Endothelial cell of umbilical vein (primary cell): ENCODE results near the gene SCAPER. TPM values are rescaled to one million over a fixed set of nuclear protein-coding genes. Genes with fewer than 3 reads are reported as not detected.

ENCODE experiments used
- BruUV-seq: library from RNA; stranded (reverse); fragments of 400-500 nt; replicated peaks from 2 replicates; lab custom pipeline; 2021; lab: Mats Ljungman, UMichigan
- CTCF ChIA-PET: fragments of 300-600, 350-600 bp; sonication (Branson Sonifier 250); formaldehyde crosslinking; loops from one replicate; lab custom pipeline; 2021; ENCODE audit warnings: antibody characterized with exemption, inconsistent platforms; lab: Charles Lee
- POLR2A ChIA-PET: fragments of 300-600, 350-600 bp; sonication (Branson Sonifier 250); formaldehyde crosslinking; loops from one replicate; lab custom pipeline; 2021; ENCODE audit warnings: antibody characterized with exemption, inconsistent platforms; lab: Charles Lee
- DNase-seq: peaks from one replicate; pipeline ENCODE4 v3.0.0-alpha.2; 2011; ENCODE audit warnings: low read depth, low spot score
- FAIRE-seq: peaks from 2 replicates; lab custom pipeline; 2011; peaks lifted over from hg19 to GRCh38; lab: Jason Lieb, UNC
- H2AFZ ChIP-seq: 2 replicates; pipeline ENCODE4 v1.6.0; 2012; ENCODE audit warnings: low read depth, low read length, control low read depth, inconsistent platforms
- H3K27ac ChIP-seq: 2 replicates; pipeline ENCODE4 v1.5.1; 2011; ENCODE audit warnings: low read depth, mild to moderate bottlenecking, control low read depth, low read length, moderate library complexity; ENCODE audit not compliant: insufficient read depth
- H3K27me3 ChIP-seq, 2 experiments: 2 replicates each; pipeline versions ENCODE4 v1.6.0 to v1.6.1; 2011; ENCODE audit warnings: low read length in 2 of 2, mixed read lengths in 1 of 2; ENCODE audit not compliant: control insufficient read depth in 2 of 2, insufficient read depth in 2 of 2
- H3K36me3 ChIP-seq, 2 experiments: 2 replicates in 1 of 2; 3 replicates in 1 of 2; pipeline ENCODE4 v1.5.1; 2011; ENCODE audit warnings: low read length in 2 of 2, mild to moderate bottlenecking in 1 of 2, moderate library complexity in 1 of 2; ENCODE audit not compliant: control insufficient read depth in 2 of 2, insufficient read depth in 2 of 2; ENCODE audit errors: extremely low read depth in 1 of 2
- H3K4me1 ChIP-seq: 3 replicates; pipeline ENCODE4 v1.5.1; 2011; ENCODE audit warnings: mild to moderate bottlenecking, low read length; ENCODE audit not compliant: control insufficient read depth, insufficient read depth; ENCODE audit errors: extremely low read depth
- H3K4me2 ChIP-seq: 2 replicates; pipeline ENCODE4 v1.6.1; 2011; ENCODE audit warnings: low read length, control low read depth, mixed read lengths; ENCODE audit not compliant: insufficient read depth
- H3K4me3 ChIP-seq, 3 experiments: fragments of 200-600 bp in 1 of 3; sonication (generic), shearing (Covaris generic) in 1 of 3; replicated peaks in 1 of 3; 2 replicates each; pipeline ENCODE4 v1.5.1; 2011 to 2016; ENCODE audit warnings: control low read depth in 3 of 3, low read length in 3 of 3, mild to moderate bottlenecking in 2 of 3, inconsistent platforms in 1 of 3, low read depth in 1 of 3, moderate library complexity in 1 of 3; ENCODE audit not compliant: insufficient read depth in 1 of 3
- H3K79me2 ChIP-seq: 2 replicates; pipeline ENCODE4 v1.6.0; 2012; ENCODE audit warnings: low read length, inconsistent platforms; ENCODE audit not compliant: control insufficient read depth, insufficient read depth
- H3K9ac ChIP-seq: replicated peaks from 2 replicates; pipeline ENCODE3; 2011; ENCODE audit warnings: low read length, control low read depth; ENCODE audit not compliant: insufficient read depth; ENCODE audit errors: extremely low read depth
- H3K9me1 ChIP-seq: replicated peaks from 3 replicates; pipeline ENCODE4 v1.6.0; 2011; ENCODE audit warnings: mild to moderate bottlenecking, low read length; ENCODE audit not compliant: control insufficient read depth, insufficient read depth; ENCODE audit errors: extremely low read depth
- H3K9me3 ChIP-seq: replicated peaks from 2 replicates; pipeline ENCODE4 v1.5.1; 2012; ENCODE audit warnings: low read length, inconsistent platforms; ENCODE audit not compliant: control insufficient read depth, insufficient read depth
- H4K20me1 ChIP-seq: replicated peaks from 2 replicates; pipeline ENCODE3; 2011; ENCODE audit warnings: mild to moderate bottlenecking, low read length; ENCODE audit not compliant: control insufficient read depth, insufficient read depth; ENCODE audit errors: extremely low read depth
- EZH2 ChIP-seq: IDR thresholded peaks from 2 replicates; pipeline ENCODE4 v1.6.1; 2012; ENCODE audit warnings: borderline replicate concordance, low read depth, mild to moderate bottlenecking, moderate library complexity, low read length, inconsistent platforms; ENCODE audit not compliant: severe bottlenecking
- FOS ChIP-seq: IDR thresholded peaks from 2 replicates; pipeline ENCODE4 v1.6.1; 2011; ENCODE audit warnings: mild to moderate bottlenecking, low read length, moderate library complexity, borderline replicate concordance; ENCODE audit not compliant: insufficient read depth
- GATA2 ChIP-seq: IDR thresholded peaks from 2 replicates; pipeline ENCODE4 v1.7.0; 2011; ENCODE audit warnings: low read depth, mild to moderate bottlenecking, moderate library complexity, mixed read lengths, low read length; ENCODE audit not compliant: insufficient read length, insufficient read depth
- JUN ChIP-seq: IDR thresholded peaks from 2 replicates; pipeline ENCODE4 v1.6.1; 2011; ENCODE audit warnings: borderline replicate concordance, low read depth; ENCODE audit not compliant: insufficient read length, insufficient read depth
- MAX ChIP-seq: IDR thresholded peaks from 2 replicates; pipeline ENCODE4 v1.6.1; 2011; ENCODE audit not compliant: insufficient read depth, insufficient read length
- MYC ChIP-seq: IDR thresholded peaks from one replicate; pipeline ENCODE4 v1.6.1; 2011; ENCODE audit warnings: mild to moderate bottlenecking, low read depth, low read length
- POLR2A ChIP-seq: IDR thresholded peaks from 2 replicates; pipeline ENCODE4 v1.6.1; 2012; ENCODE audit warnings: low read depth, mild to moderate bottlenecking, control low read depth, low read length
- POLR2AphosphoS5 ChIP-seq: IDR thresholded peaks from 2 replicates; pipeline ENCODE4 v1.6.1; 2012; ENCODE audit warnings: low read depth, mild to moderate bottlenecking, control low read depth, low read length, moderate library complexity; ENCODE audit not compliant: insufficient read depth
- dilution Hi-C: fragments of 300-500 bp; cut with MboI; formaldehyde crosslinking; loops from one replicate; pipeline ENCODE4 v1.15.0; 2019; ENCODE audit warnings: low sequenced_read_pairs; ENCODE audit not compliant: extremely low pct_ligation_motif_present
- intact Hi-C: fragments of 100-400 bp; cut with micrococcal nuclease; formaldehyde crosslinking; loops from one replicate; pipeline ENCODE4 v1.10.0; 2022
- polyA plus RNA-seq, 4 experiments: library from polyadenylated mRNA; depleted of rRNA in 3 of 4; stranded (reverse) in 3 of 4; unstranded in 1 of 4; fragments of >200 nt; gene quantifications; 2 replicates each; pipeline versions ENCODE4 v1.2.1 to v1.2.3, GENCODE V29; 2011 to 2012; ENCODE audit warnings: missing spikeins in 1 of 4
- total RNA-seq: library from RNA; stranded (reverse); gene quantifications from 2 replicates; pipeline ENCODE4 v1.2.3, GENCODE V29; 2021
- TF ChIP-seq, protein P1 (sequence below), 2 donors: IDR thresholded peaks; 1 replicate in 1 of 2; 2 replicates in 1 of 2; pipeline ENCODE4 v1.5.1; 2011; ENCODE audit warnings: low read length in 2 of 2, mild to moderate bottlenecking in 2 of 2, moderate library complexity in 2 of 2, control low read depth in 1 of 2, inconsistent platforms in 1 of 2, low read depth in 1 of 2; ENCODE audit not compliant: insufficient read depth in 1 of 2; ENCODE audit errors: extremely low read depth in 1 of 2

The SCAPER gene
- total and polyA plus RNA-seq, 2 donors (not counting 3 experiments of a cell fraction or from before 2014, with no cell fraction given), result 2.7 to 12.7 TPM

GRCh38 chr15:76795217-76795616, 109.9 kb downstream of the SCAPER start:
- Histone ChIP-seq H3K79me2 (no peaks in the 10 kb centered on the region), H3K9me1 (no peaks in the 10 kb centered on the region), H3K36me3 (no peaks in the 10 kb centered on the region), H3K4me3 (no peak overlapping the region), H3K27me3 (no peaks in the 10 kb centered on the region), H3K27ac (no peak overlapping the region), H2AFZ (no peak overlapping the region), H3K9me3 (no peaks in the 10 kb centered on the region), H3K4me1 (no peaks in the 10 kb centered on the region), H3K9ac (no peak overlapping the region), H4K20me1 (no peaks in the 10 kb centered on the region), H3K4me2 (no peak overlapping the region)
- no TSS peak for BruUV-seq
- dilution Hi-C loops, result no loop called here
- ChIA-PET CTCF (no interaction called here), POLR2A (no interaction called here)
- intact Hi-C loops, result no loop called here
- TF ChIP-seq MAX (no peak), MYC (no peak), POLR2A (no peak), FOS (no peak), EZH2 (no peak), GATA2 (no peak), POLR2AphosphoS5 (no peak), JUN (no peak)
- TF ChIP-seq, protein P1, sequence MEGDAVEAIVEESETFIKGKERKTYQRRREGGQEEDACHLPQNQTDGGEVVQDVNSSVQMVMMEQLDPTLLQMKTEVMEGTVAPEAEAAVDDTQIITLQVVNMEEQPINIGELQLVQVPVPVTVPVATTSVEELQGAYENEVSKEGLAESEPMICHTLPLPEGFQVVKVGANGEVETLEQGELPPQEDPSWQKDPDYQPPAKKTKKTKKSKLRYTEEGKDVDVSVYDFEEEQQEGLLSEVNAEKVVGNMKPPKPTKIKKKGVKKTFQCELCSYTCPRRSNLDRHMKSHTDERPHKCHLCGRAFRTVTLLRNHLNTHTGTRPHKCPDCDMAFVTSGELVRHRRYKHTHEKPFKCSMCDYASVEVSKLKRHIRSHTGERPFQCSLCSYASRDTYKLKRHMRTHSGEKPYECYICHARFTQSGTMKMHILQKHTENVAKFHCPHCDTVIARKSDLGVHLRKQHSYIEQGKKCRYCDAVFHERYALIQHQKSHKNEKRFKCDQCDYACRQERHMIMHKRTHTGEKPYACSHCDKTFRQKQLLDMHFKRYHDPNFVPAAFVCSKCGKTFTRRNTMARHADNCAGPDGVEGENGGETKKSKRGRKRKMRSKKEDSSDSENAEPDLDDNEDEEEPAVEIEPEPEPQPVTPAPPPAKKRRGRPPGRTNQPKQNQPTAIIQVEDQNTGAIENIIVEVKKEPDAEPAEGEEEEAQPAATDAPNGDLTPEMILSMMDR (IDR thresholded peaks at IDR 0.05; ENCODE audit: extremely low read depth in 1 of 2, insufficient read depth in 1 of 2, low read depth in 1 of 2, low read length in 2 of 2), result no peak
- FAIRE-seq, result no peak
- DNase-seq, result no peak
